Measurements from ENCODE around the gene ICAM1. TPM values are rescaled to one million over a fixed set of nuclear protein-coding genes. Genes with fewer than 3 reads are reported as not detected.

Gene ICAM1
- total and polyA plus RNA-seq, 2 of the 8 experiments (the other 6 are each of a cell fraction or from before 2014, with no cell fraction given) = 4.0 to 9.4 TPM

- Histone ChIP-seq H2BK12ac (ENCODE audit: low read depth, low read length) (no peak overlapping the region), H3K79me2 (ENCODE audit: control insufficient read depth in 1 of 2, insufficient read depth in 2 of 2, low read length in 2 of 2) (no peaks in the 10 kb centered on the region), H3K79me1 (ENCODE audit: low read depth, low read length) (no peaks in the 10 kb centered on the region), H3K9ac (replicated peaks in 1 of 4; ENCODE audit: extremely low read depth in 1 of 4, low read depth in 3 of 4, low read length in 3 of 4) (no peak overlapping the region), H3K18ac (ENCODE audit: extremely low read depth, low read length) (no peak overlapping the region), H3K36me3 (ENCODE audit: control insufficient read depth in 2 of 4, insufficient read depth in 4 of 4, low read length in 3 of 4) (peaks cover 0 to 12% (median 3%) of the 10 kb centered on the region in 4 experiments; a peak in 4 of 8 replicates), H4K8ac (ENCODE audit: extremely low read depth, insufficient read depth, low read length) (no peak overlapping the region), H3K4me3 (ENCODE audit: extremely low read depth in 1 of 4, insufficient read depth in 2 of 4, low read depth in 3 of 4, low read length in 4 of 4) (no peak overlapping the region), H4K20me1 (replicated peaks in 1 of 2; ENCODE audit: control insufficient read depth in 1 of 2, insufficient read depth in 2 of 2, low read length in 2 of 2) (peaks cover 0 to 4% of the 10 kb centered on the region in 2 experiments), H2BK120ac (replicated peaks; ENCODE audit: low read depth, low read length) (no peak overlapping the region), H3K4me1 (replicated peaks in 1 of 4; ENCODE audit: control insufficient read depth in 3 of 4, insufficient read depth in 4 of 4, low read length in 3 of 4) (peaks cover 0 to 2% (median 0%) of the 10 kb centered on the region in 4 experiments; a peak in 2 of 7 replicates), H3K56ac (replicated peaks; ENCODE audit: insufficient read length, low read depth, low read length) (no peak overlapping the region), H2AK5ac (ENCODE audit: low read depth, low read length) (no peak overlapping the region), H2BK5ac (ENCODE audit: low read depth, low read length) (no peak overlapping the region), H4K5ac (ENCODE audit: insufficient read length, low read depth, low read length) (no peak overlapping the region), H3K27me3 (replicated peaks in 1 of 4; ENCODE audit: control insufficient read depth in 3 of 4, extremely low read depth in 1 of 4, insufficient read depth in 3 of 4, low read length in 3 of 4) (no peaks in the 10 kb centered on the region), H3K14ac (ENCODE audit: insufficient read length) (no peak overlapping the region), H2BK15ac (ENCODE audit: low read length) (no peak overlapping the region), H4K91ac (replicated peaks; ENCODE audit: insufficient read length, low read length) (no peak overlapping the region), H2AFZ (ENCODE audit: low read length) (no peak overlapping the region), H3K23ac (ENCODE audit: insufficient read length) (no peak overlapping the region), H3K27ac (ENCODE audit: low read depth, low read length) (no peak overlapping the region), H3K4ac (replicated peaks; ENCODE audit: insufficient read length, low read depth, low read length) (no peak overlapping the region), H3K23me2 (ENCODE audit: low read depth, low read length) (no peaks in the 10 kb centered on the region), H3K4me2 (ENCODE audit: insufficient read depth in 1 of 2, low read depth in 2 of 2, low read length in 2 of 2) (no peak overlapping the region), H2BK20ac (ENCODE audit: low read length) (no peak overlapping the region), H3K9me3 (ENCODE audit: insufficient read depth in 2 of 2, low read depth in 1 of 2, low read length in 1 of 2) (no peaks in the 10 kb centered on the region)
- 93% methylated on average over 7 of the region's 7 CpGs; no CpG with 5 or more reads in 1 of the 2 experiments for WGBS, 2 experiments (ENCODE audit: extremely low coverage in 1 of 2, insufficient coverage in 1 of 2, insufficient read length in 1 of 2, insufficient replicate concordance in 2 of 2, low coverage in 1 of 2, low lambda C conversion rate in 2 of 2, missing lambda C conversion rate in 1 of 2)
- ChIA-PET POLR2A (ENCODE audit: partially characterized antibody) (interaction anchor here (0.5 to 1.3 kb wide), 6 partner anchors 17 to 186 kb away, joined by 3 to 7 read pairs (median 3); no protein-coding TSS in a partner anchor), CTCF (ENCODE audit: partially characterized antibody) (interaction anchor here (0.7 to 2.4 kb wide), 2 partner anchors 54 to 126 kb away, joined by 3 to 16 read pairs; no protein-coding TSS in a partner anchor)
- no peak for FAIRE-seq
- no peak for DNase-seq (ENCODE audit: low read depth in 1 of 2, low spot score in 2 of 2)
- TF ChIP-seq CBX5 (IDR thresholded peaks at IDR 0.05; ENCODE audit: low read depth, low read length) (no peak), ZNF274 (IDR thresholded peaks at IDR 0.05; ENCODE audit: borderline replicate concordance, extremely low read depth, low read length) (no peak), BCL11A (IDR thresholded peaks at IDR 0.05; ENCODE audit: low read depth in 2 of 2, low read length in 2 of 2) (no peak), JUN (IDR thresholded peaks at IDR 0.05; ENCODE audit: low read depth, low read length) (no peak), TBP (IDR thresholded peaks at IDR 0.05; ENCODE audit: low read depth, low read length) (no peak), SIX5 (IDR thresholded peaks at IDR 0.05; ENCODE audit: low read depth, low read length) (no peak), RXRA (IDR thresholded peaks at IDR 0.05; ENCODE audit: insufficient read depth, low read depth, low read length) (no peak), SIRT6 (IDR thresholded peaks at IDR 0.05; ENCODE audit: low read length) (no peak), USF2 (IDR thresholded peaks at IDR 0.05; ENCODE audit: low read length) (no peak), POLR2AphosphoS5 (IDR thresholded peaks at IDR 0.05; ENCODE audit: low read depth, low read length) (no peak), CEBPB (IDR thresholded peaks at IDR 0.05; ENCODE audit: low read depth, low read length) (no peak), ATF3 (IDR thresholded peaks at IDR 0.05; ENCODE audit: insufficient read depth, low read depth, low read length) (no peak), EP300 (IDR thresholded peaks at IDR 0.05; ENCODE audit: borderline replicate concordance in 1 of 2, low read depth in 2 of 2, low read length in 2 of 2) (no peak)
These were observed 8.1 kb upstream of the ICAM1 start for GRCh38 chr19:10262771-10263170.

Measured in H1 (cell line).